Head of caudate nucleus (tissue), 42 donors: ENCODE data around the gene MCTS1.
A peak's percentile ranks its signal among the peaks of the same experiment; 100 is the strongest.
"Not testable (repeated sequence)": the region's sequence is repeated elsewhere in the genome, so short reads cannot be mapped to it uniquely, and the experiment has no call there.

Experiments used
- DNase-seq, 42 donors: peaks; one replicate each; pipeline versions ENCODE4 v3.0.0 to v3.0.0-alpha.2; 2020 to 2021; ENCODE audit warnings: mixed read lengths in 7 of 42
- intact Hi-C: fragments of 100-400 bp; cut with DNase I; formaldehyde crosslinking; loops from one replicate; pipeline ENCODE4 v1.15.0; 2022

MCTS1 gene

GRCh38 chrX:120603707-120604360 is at the start of gene MCTS1:
Gene MCTS1, plus strand, starts transcription at chrX:120604101. Its CDS starts 136 bp downstream, at chrX:120604237.
- peak; percentile 59 to 91 (median 78) for DNase-seq
- intact Hi-C loops, result loop anchor here (2.0 kb wide), 1 partner anchor 43 kb away; the partner anchor contains the start of gene CUL4B

- intact Hi-C loops, result no loop called here
- DNase-seq, result no peak
Measured at GRCh38 chrX:120556251-120556650, 47.6 kb upstream of the MCTS1 start.

GRCh38 chrX:120559804-120560203 is 44.1 kb upstream of the MCTS1 start:
- peak in 9 of 42 donors; percentile 1 to 35 (median 6) for DNase-seq
- intact Hi-C loops, result loop anchor here (2.0 kb wide), 1 partner anchor 43 kb away; no protein-coding TSS in a partner anchor

GRCh38 chrX:120560405-120560841 is 43.5 kb upstream of the MCTS1 start:
- DNase-seq, result peak in 37 of 42 donors; percentile 3 to 71 (median 32)
- intact Hi-C loops, result loop anchor here (2.0 kb wide), 1 partner anchor 42 kb away; no protein-coding TSS in a partner anchor

- DNase-seq, result peak; percentile 83 to 97 (median 93)
- intact Hi-C loops, result loop anchor here (2.0 kb wide), 1 partner anchor 42 kb away; no protein-coding TSS in a partner anchor
Measured at GRCh38 chrX:120560842-120561633, 42.9 kb upstream of the MCTS1 start, which contains the start of gene CUL4B. Gene CUL4B, minus strand, starts transcription at chrX:120560962. Its CDS starts 324 bp downstream, at chrX:120560638.

GRCh38 chrX:120561634-120562568 is 42.0 kb upstream of the MCTS1 start:
- DNase-seq, result no peak
- intact Hi-C loops, result loop anchor here (2.0 kb wide), 1 partner anchor 41 kb away; no protein-coding TSS in a partner anchor

GRCh38 chrX:120562569-120562926 is 41.4 kb upstream of the MCTS1 start:
- intact Hi-C loops, result no loop called here

GRCh38 chrX:120564925-120565324 is 39.0 kb upstream of the MCTS1 start:
- no peak for DNase-seq
- intact Hi-C loops, result no loop called here

More at GRCh38 chrX:120562569-120562926, 41.4 kb upstream of the MCTS1 start:
- DNase-seq, result no peak

GRCh38 chrX:120566817-120567216 is 37.1 kb upstream of the MCTS1 start:
- intact Hi-C loops, result no loop called here

GRCh38 chrX:120568035-120568434 is 35.9 kb upstream of the MCTS1 start:
- intact Hi-C loops, result no loop called here
- no peak for DNase-seq

More at GRCh38 chrX:120566817-120567216, 37.1 kb upstream of the MCTS1 start:
- no peak for DNase-seq

- DNase-seq, result no peak
- intact Hi-C loops, result no loop called here
Measured at GRCh38 chrX:120568609-120569008, 35.3 kb upstream of the MCTS1 start.

- intact Hi-C loops, result no loop called here
- no peak for DNase-seq
Measured at GRCh38 chrX:120570011-120570600, 33.8 kb upstream of the MCTS1 start.

- DNase-seq, intact Hi-C loops: not testable (repeated sequence)
Measured at GRCh38 chrX:120573806-120574205, 30.1 kb upstream of the MCTS1 start.

GRCh38 chrX:120575379-120576114 is 28.4 kb upstream of the MCTS1 start:
- intact Hi-C loops, result no loop called here
- no peak for DNase-seq

- no peak for DNase-seq
- intact Hi-C loops, result no loop called here
Measured at GRCh38 chrX:120585702-120586101, 18.2 kb upstream of the MCTS1 start.

GRCh38 chrX:120604361-120604782 is 471 bp downstream of the MCTS1 start:
- intact Hi-C loops, result no loop called here
- peak in 29 of 42 donors; percentile 5 to 63 (median 26) for DNase-seq

GRCh38 chrX:120612086-120612485 is 8.2 kb downstream of the MCTS1 start:
- intact Hi-C loops, result no loop called here
- no peak for DNase-seq

- no peak for DNase-seq
- intact Hi-C loops, result no loop called here
Measured at GRCh38 chrX:120614816-120615215, 10.9 kb downstream of the MCTS1 start.
